HCT116 (cell line): ENCODE measurements around the gene ADGRL3. TPM values are rescaled to one million over a fixed set of nuclear protein-coding genes. Genes with fewer than 3 reads are reported as not detected.

Experiments used
- ATAC-seq: fragments of 200-7000 bp; cut with Tn5 transposase; 2 replicates; pipeline ENCODE4 v1.9.1; 2020; ENCODE audit warnings: mild to moderate bottlenecking, moderate library complexity
- BruUV-seq: library from RNA; stranded (reverse); fragments of 400-500 nt; replicated peaks from 2 replicates; lab custom pipeline; 2021; lab: Mats Ljungman, UMichigan
- CTCF ChIA-PET: fragments of 300-600 bp; sonication (Branson Sonifier 250); formaldehyde crosslinking; loops from one replicate; lab custom pipeline; 2021; ENCODE audit warnings: antibody characterized with exemption; lab: Charles Lee
- POLR2A ChIA-PET: fragments of 300-600, 350-600 bp; sonication (Branson Sonifier 250); formaldehyde crosslinking; loops from one replicate; lab custom pipeline; 2021; ENCODE audit warnings: antibody characterized with exemption; lab: Charles Lee
- RAD21 ChIA-PET, 2 experiments: fragments of 300-600 bp; sonication (Branson Sonifier 250); formaldehyde crosslinking; loops; one replicate each; lab custom pipeline; 2023; ENCODE audit warnings: low total read pairs in 2 of 2; ENCODE audit not compliant: uncharacterized antibody in 2 of 2, unreplicated experiment in 2 of 2, low non-redundant PET in 1 of 2; lab: Charles Lee
- DNase-seq: peaks from one replicate; pipeline ENCODE4 v3.0.0-alpha.2; 2010; ENCODE audit warnings: low read depth, low spot score
- H2AFZ ChIP-seq: fragments of 200-600 bp; shearing (Covaris generic), sonication (generic); 2 replicates; pipeline ENCODE4 v1.6.1; 2017; ENCODE audit warnings: low read depth, mixed run types, mixed read lengths, antibody characterized with exemption, low read length; ENCODE audit not compliant: poor library complexity, severe bottlenecking
- H3K27ac ChIP-seq: 2 replicates; pipeline ENCODE4 v1.5.1; 2012; ENCODE audit warnings: low read depth, low read length
- H3K27me3 ChIP-seq: fragments of 200-600 bp; sonication (generic); 2 replicates; pipeline ENCODE4 v1.6.1; 2016; ENCODE audit warnings: mixed run types, low read length, mixed read lengths; ENCODE audit not compliant: insufficient read depth
- H3K36me3 ChIP-seq, 2 experiments: fragments of 200-500 bp in 1 of 2; fragments of 200-600 bp in 1 of 2; sonication (Bioruptor generic) in 1 of 2; sonication (generic) in 1 of 2; 2 replicates each; pipeline versions ENCODE4 v1.5.1 to v1.6.1; 2014 to 2016; ENCODE audit warnings: low read length in 2 of 2, inconsistent platforms in 1 of 2, mixed read lengths in 1 of 2, mixed run types in 1 of 2; ENCODE audit not compliant: insufficient read depth in 2 of 2, control insufficient read depth in 1 of 2
- H3K4me1 ChIP-seq, 2 experiments: fragments of 200-600 bp in 1 of 2; sonication (generic) in 1 of 2; 2 replicates each; pipeline versions ENCODE4 v1.5.1 to v1.6.1; 2012 to 2017; ENCODE audit warnings: low read length in 2 of 2, inconsistent platforms in 1 of 2, mild to moderate bottlenecking in 1 of 2, mixed read lengths in 1 of 2, mixed run types in 1 of 2, moderate library complexity in 1 of 2; ENCODE audit not compliant: insufficient read depth in 2 of 2, control insufficient read depth in 1 of 2
- H3K4me2 ChIP-seq: fragments of 200-600 bp; sonication (generic); 2 replicates; pipeline ENCODE4 v1.6.1; 2017; ENCODE audit warnings: mixed run types, low read length, mixed read lengths
- H3K4me3 ChIP-seq, 2 experiments: fragments of 200-600 bp in 1 of 2; sonication (generic) in 1 of 2; replicated peaks in 1 of 2; 2 replicates each; pipeline ENCODE4 v1.5.1; 2011 to 2016; ENCODE audit warnings: low read length in 2 of 2, control low read depth in 1 of 2, low read depth in 1 of 2, mild to moderate bottlenecking in 1 of 2, mixed read lengths in 1 of 2, mixed run types in 1 of 2
- H3K79me2 ChIP-seq: fragments of 200-600 bp; sonication (generic); 2 replicates; pipeline ENCODE4 v1.6.1; 2017; ENCODE audit warnings: mild to moderate bottlenecking, mixed run types, low read length, moderate library complexity, mixed read lengths; ENCODE audit not compliant: insufficient read depth
- H3K9ac ChIP-seq: fragments of 200-600 bp; sonication (generic); 2 replicates; pipeline ENCODE4 v1.6.1; 2016; ENCODE audit warnings: low read length, mixed read lengths
- H3K9me2 ChIP-seq: fragments of 200-600 bp; sonication (generic), shearing (Covaris generic); 2 replicates; pipeline ENCODE4 v1.6.1; 2017; ENCODE audit warnings: mixed run types, mild to moderate bottlenecking, moderate library complexity; ENCODE audit not compliant: insufficient read depth
- H3K9me3 ChIP-seq, 2 experiments: fragments of 200-500 bp in 1 of 2; fragments of 200-600 bp in 1 of 2; sonication (Bioruptor generic) in 1 of 2; sonication (generic) in 1 of 2; 2 replicates each; pipeline ENCODE4 v1.6.1; 2014 to 2017; ENCODE audit warnings: low read length in 2 of 2, mixed read lengths in 2 of 2, inconsistent platforms in 1 of 2, low read depth in 1 of 2, mild to moderate bottlenecking in 1 of 2, mixed run types in 1 of 2, moderate library complexity in 1 of 2; ENCODE audit not compliant: control insufficient read depth in 1 of 2, insufficient read depth in 1 of 2
- H4K20me1 ChIP-seq: fragments of 200-600 bp; sonication (generic), shearing (Covaris generic); 2 replicates; pipeline ENCODE4 v1.6.1; 2017; ENCODE audit warnings: mixed run types, mild to moderate bottlenecking, moderate library complexity; ENCODE audit not compliant: insufficient read depth
- CBX3 ChIP-seq: IDR thresholded peaks from 2 replicates; pipeline ENCODE4 v1.6.1; 2012; ENCODE audit warnings: low read depth
- CEBPB ChIP-seq: IDR thresholded peaks from 2 replicates; pipeline ENCODE4 v1.6.1; 2012; ENCODE audit warnings: low read depth
- CTCF ChIP-seq, 3 experiments: fragments of 200-600 bp in 1 of 3; sonication (generic) in 1 of 3; IDR thresholded peaks in 2 of 3; conservative IDR thresholded peaks in 1 of 3; 2 replicates each; pipeline ENCODE4 v1.5.1; 2012 to 2017; ENCODE audit warnings: low read depth in 2 of 3, low read length in 2 of 3, antibody characterized with exemption in 1 of 3, borderline replicate concordance in 1 of 3, control low read depth in 1 of 3, mild to moderate bottlenecking in 1 of 3, mixed read lengths in 1 of 3, mixed run types in 1 of 3, moderate library complexity in 1 of 3; ENCODE audit not compliant: insufficient read depth in 1 of 3
- EGR1 ChIP-seq: IDR thresholded peaks from 2 replicates; pipeline ENCODE4 v1.6.1; 2012; ENCODE audit warnings: low read depth
- ELF1 ChIP-seq: IDR thresholded peaks from 2 replicates; pipeline ENCODE4 v1.6.1; 2012; ENCODE audit warnings: low read depth, borderline replicate concordance
- EZH2phosphoT487 ChIP-seq: fragments of 200-600 bp; IDR thresholded peaks from 2 replicates; pipeline ENCODE4 v1.6.1; 2018; ENCODE audit warnings: antibody characterized with exemption, borderline replicate concordance
- FOSL1 ChIP-seq: IDR thresholded peaks from 2 replicates; pipeline ENCODE4 v1.6.1; 2012; ENCODE audit warnings: low read depth
- MAX ChIP-seq: IDR thresholded peaks from 2 replicates; pipeline ENCODE4 v1.6.1; 2012
- POLR2A ChIP-seq: IDR thresholded peaks from 2 replicates; pipeline ENCODE4 v1.7.0; 2011; ENCODE audit warnings: borderline replicate concordance; ENCODE audit not compliant: insufficient read depth, insufficient read length; ENCODE audit errors: extremely low read depth
- POLR2AphosphoS5 ChIP-seq: IDR thresholded peaks from 2 replicates; pipeline ENCODE4 v1.6.1; 2011; ENCODE audit warnings: mild to moderate bottlenecking, low read depth, low read length, moderate library complexity
- SIN3A ChIP-seq: IDR thresholded peaks from 2 replicates; pipeline ENCODE4 v1.6.1; 2012; ENCODE audit warnings: low read depth
- SP1 ChIP-seq: IDR thresholded peaks from 2 replicates; pipeline ENCODE4 v1.6.1; 2012; ENCODE audit warnings: low read depth
- SRF ChIP-seq: IDR thresholded peaks from 2 replicates; pipeline ENCODE4 v1.6.1; 2012; ENCODE audit warnings: low read depth
- TCF7L2 ChIP-seq: IDR thresholded peaks from 2 replicates; pipeline ENCODE4 v1.7.0; 2011; ENCODE audit warnings: borderline replicate concordance, inconsistent platforms; ENCODE audit not compliant: insufficient read depth, insufficient read length; ENCODE audit errors: extremely low read depth
- YY1 ChIP-seq: IDR thresholded peaks from 2 replicates; pipeline ENCODE4 v1.6.1; 2011; ENCODE audit warnings: low read length, low read depth, moderate library complexity, mild to moderate bottlenecking; ENCODE audit not compliant: insufficient replicate concordance; ENCODE audit errors: extremely low read depth
- ZBTB33 ChIP-seq: IDR thresholded peaks from 2 replicates; pipeline ENCODE4 v1.6.1; 2011; ENCODE audit warnings: mild to moderate bottlenecking, low read length, moderate library complexity; ENCODE audit not compliant: insufficient replicate concordance; ENCODE audit errors: extremely low read depth
- ZFX ChIP-seq: fragments of 450-650 bp; IDR thresholded peaks from 2 replicates; pipeline ENCODE4 v1.6.1; 2017
- ZNF274 ChIP-seq: fragments of 200-500 bp; sonication (Bioruptor generic); IDR thresholded peaks from 2 replicates; pipeline ENCODE4 v1.6.1; 2014; ENCODE audit warnings: mild to moderate bottlenecking, low read depth, low read length, inconsistent platforms
- intact Hi-C: fragments of 100-400 bp; cut with micrococcal nuclease; formaldehyde crosslinking; loops from 2 replicates; pipeline ENCODE4 v1.10.0; 2022
- total RNA-seq: library from RNA; stranded (reverse); gene quantifications from one replicate; pipeline ENCODE4 v1.2.1, GENCODE V29; 2021; ENCODE audit not compliant: unreplicated experiment

The ADGRL3 gene
- total RNA-seq, 1 experiment from 2014 or later, result not detected

- Histone ChIP-seq H3K4me1 (no peaks in the 10 kb centered on the region), H3K9ac (no peak overlapping the region), H3K79me2 (no peaks in the 10 kb centered on the region), H3K36me3 (no peaks in the 10 kb centered on the region), H3K4me3 (no peak overlapping the region), H2AFZ (no peak overlapping the region), H3K9me2 (no peaks in the 10 kb centered on the region), H3K9me3 (peaks cover 11 to 33% of the 10 kb centered on the region in 2 experiments; a peak in 3 of 4 replicates), H3K27ac (no peak overlapping the region), H3K4me2 (no peak overlapping the region), H3K27me3 (no peaks in the 10 kb centered on the region), H4K20me1 (no peaks in the 10 kb centered on the region)
- RAD21 ChIA-PET, result no interaction called here
- BruUV-seq, result no TSS peak
- intact Hi-C loops, result no loop called here
- CTCF ChIA-PET, result no interaction called here
- POLR2A ChIA-PET, result no interaction called here
- ATAC-seq, result no peak
- DNase-seq, result no peak
- TF ChIP-seq EGR1, result no peak
Observed at GRCh38 chr4:61532336-61533000, 332.3 kb downstream of the ADGRL3 start.

- DNase-seq (no peak), ATAC-seq (no peak)
- H3K9me2 ChIP-seq, result no peaks in the 10 kb centered on the region
- H3K9me3 ChIP-seq, result peaks cover 11 to 34% of the 10 kb centered on the region in 2 experiments; a peak in 3 of 4 replicates
- no TSS peak for BruUV-seq
- ChIA-PET RAD21 (no interaction called here), CTCF (no interaction called here), POLR2A (no interaction called here)
- intact Hi-C loops, result no loop called here
- no peaks in the 10 kb centered on the region for H3K27me3 ChIP-seq
- no peak overlapping the region for H3K4me2 ChIP-seq
- no peaks in the 10 kb centered on the region for H3K4me1 ChIP-seq
- H3K36me3 ChIP-seq, result no peaks in the 10 kb centered on the region
- H3K9ac ChIP-seq, result no peak overlapping the region
- no peak overlapping the region for H2AFZ ChIP-seq
- no peaks in the 10 kb centered on the region for H3K79me2 ChIP-seq
- H4K20me1 ChIP-seq, result no peaks in the 10 kb centered on the region
- H3K27ac ChIP-seq, result no peak overlapping the region
- no peak overlapping the region for H3K4me3 ChIP-seq
- TF ChIP-seq ZFX (no peak), MAX (no peak), TCF7L2 (no peak), FOSL1 (no peak), CTCF (IDR thresholded peaks at IDR 0.05 in 2 of 3, conservative IDR thresholded peaks at IDR 0.05 in 1 of 3; ENCODE audit: borderline replicate concordance in 1 of 3, insufficient read depth in 1 of 3, low read depth in 2 of 3, low read length in 2 of 3) (no peak), SRF (no peak), POLR2A (no peak), YY1 (no peak), ZBTB33 (no peak), SP1 (no peak), POLR2AphosphoS5 (no peak), SIN3A (no peak), ZNF274 (no peak), EZH2phosphoT487 (no peak), CEBPB (no peak), ELF1 (no peak), CBX3 (no peak)
Observed at GRCh38 chr4:61533140-61533539, 333.0 kb downstream of the ADGRL3 start.
